ENCODE results near the gene TMEM132A. TPM values are rescaled to one million over a fixed set of nuclear protein-coding genes. Genes with fewer than 3 reads are reported as not detected.
A peak's percentile ranks its signal among the peaks of the same experiment; 100 is the strongest.

TMEM132A gene
- 10 to 100 TPM; 28.4 to 46.5 (median 36.6) TPM for polyA plus RNA-seq (ENCODE audit: insufficient read length in 10 of 10)
- long read RNA-seq, donor 1, partial matches to known transcripts: 0 of 5 reads
- long read RNA-seq, donor 1, other reads (novel, unspliced or antisense): 0 of 5 reads
- long read RNA-seq, donor 2: 0 reads
- long read RNA-seq, donor 3: 0 reads
- long read RNA-seq, donor 4, partial matches to known transcripts: 0 of 1 reads
- long read RNA-seq, donor 4, other reads (novel, unspliced or antisense): 0 of 1 reads
- long read RNA-seq, donor 5, partial matches to known transcripts: 7 of 7 reads
- long read RNA-seq, donor 5, other reads (novel, unspliced or antisense): 0 of 7 reads
- long read RNA-seq, donor 6, partial matches to known transcripts: 10 of 13 reads
- long read RNA-seq, donor 6, other reads (novel, unspliced or antisense): 0 of 13 reads
- long read RNA-seq, donor 7, partial matches to known transcripts: 9 of 9 reads
- long read RNA-seq, donor 7, other reads (novel, unspliced or antisense): 0 of 9 reads
- long read RNA-seq, donor 8, partial matches to known transcripts: 0 of 4 reads
- long read RNA-seq, donor 8, other reads (novel, unspliced or antisense): 0 of 4 reads
- long read RNA-seq, donor 9: 0 reads

GRCh38 chr11:60924110-60924905 lies at the start of gene TMEM132A:
TSS of gene TMEM132A (plus strand) at chr11:60924460. CDS start at chr11:60924634, 174 bp downstream.
- DNase-seq: peak; percentile 72 to 89 (median 78)

- no peak for DNase-seq
Observed at GRCh38 chr11:60875366-60876167, 48.7 kb upstream of the TMEM132A start.

- no peak for DNase-seq
Observed at GRCh38 chr11:60876168-60876485, 48.1 kb upstream of the TMEM132A start.

- DNase-seq: peak; percentile 62 to 82 (median 65)
Observed at GRCh38 chr11:60878245-60879101, 45.8 kb upstream of the TMEM132A start.

GRCh38 chr11:60879104-60879503 lies 45.2 kb upstream of the TMEM132A start:
- DNase-seq: no peak

- no peak for DNase-seq
Observed at GRCh38 chr11:60879971-60880588, 44.2 kb upstream of the TMEM132A start.

GRCh38 chr11:60880643-60881282 lies 43.5 kb upstream of the TMEM132A start:
- peak in 1 of 3 donors; percentile 57 for DNase-seq

GRCh38 chr11:60887556-60887955 lies 36.7 kb upstream of the TMEM132A start:
- DNase-seq: peak in 1 of 3 donors; percentile 65

GRCh38 chr11:60889869-60890311 lies 34.4 kb upstream of the TMEM132A start:
- DNase-seq: no peak

GRCh38 chr11:60890696-60891095 lies 33.6 kb upstream of the TMEM132A start:
- DNase-seq: no peak

GRCh38 chr11:60891103-60891741 lies 33.0 kb upstream of the TMEM132A start:
- no peak for DNase-seq

GRCh38 chr11:60895687-60896086 lies 28.6 kb upstream of the TMEM132A start:
- no peak for DNase-seq

- no peak for DNase-seq
Observed at GRCh38 chr11:60897496-60897895, 26.8 kb upstream of the TMEM132A start.

- peak; percentile 51 to 76 (median 71) for DNase-seq
Observed at GRCh38 chr11:60899046-60899936, 25.0 kb upstream of the TMEM132A start.

GRCh38 chr11:60899977-60900376 lies 24.3 kb upstream of the TMEM132A start:
- no peak for DNase-seq

- DNase-seq: no peak
Observed at GRCh38 chr11:60900673-60901404, 23.4 kb upstream of the TMEM132A start.

- no peak for DNase-seq
Observed at GRCh38 chr11:60902625-60903024, 21.6 kb upstream of the TMEM132A start.

Measured in muscle of back (tissue), 13 donors.